ENCODE results near the gene TTI1.
"Not testable (repeated sequence)": the region's sequence is repeated elsewhere in the genome, so short reads cannot be mapped to it uniquely, and the experiment has no call there.

The TTI1 gene

DNA sequence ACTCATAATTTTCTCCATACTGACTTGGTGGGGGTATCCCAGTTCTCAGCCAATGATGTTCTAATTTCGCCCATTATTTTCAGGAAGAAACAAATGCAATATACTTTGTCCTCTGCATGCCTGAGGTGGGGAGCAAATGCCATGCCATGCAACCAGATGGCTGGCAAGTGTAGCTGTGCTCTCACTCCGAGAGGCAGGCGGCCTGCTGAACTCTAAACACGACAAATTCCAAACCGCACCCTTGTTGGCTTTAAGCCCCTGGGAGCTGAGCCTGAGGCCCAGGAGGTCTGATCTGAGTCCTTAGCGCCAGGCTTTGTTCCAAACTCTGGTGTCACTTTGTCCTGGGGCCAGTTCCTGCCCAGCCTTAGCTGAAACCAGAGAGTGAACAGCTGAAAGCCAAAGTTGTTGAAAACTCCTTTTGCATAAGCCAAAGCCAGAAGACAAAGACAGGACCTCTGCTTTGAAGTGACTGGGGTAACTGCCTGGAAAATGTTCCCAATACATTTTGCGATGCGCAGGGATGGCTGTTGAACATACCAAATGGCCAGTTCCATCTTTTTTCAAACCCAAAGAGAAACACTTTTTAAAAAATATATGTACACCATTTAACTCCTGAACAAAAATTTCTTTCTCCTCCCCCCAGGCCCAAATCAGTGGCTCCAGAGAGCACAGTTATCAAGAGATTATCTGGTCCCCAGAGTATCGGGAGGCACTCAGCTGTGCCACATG is 46.2 kb downstream of the TTI1 start:
- DNase-seq = no peak

- no peak for DNase-seq
Observed at GRCh38 chr20:37986044-37986858, 47.0 kb downstream of the TTI1 start.

- DNase-seq = peak; percentile 61
Observed at GRCh38 chr20:37984018-37984785, 49.1 kb downstream of the TTI1 start.

DNA sequence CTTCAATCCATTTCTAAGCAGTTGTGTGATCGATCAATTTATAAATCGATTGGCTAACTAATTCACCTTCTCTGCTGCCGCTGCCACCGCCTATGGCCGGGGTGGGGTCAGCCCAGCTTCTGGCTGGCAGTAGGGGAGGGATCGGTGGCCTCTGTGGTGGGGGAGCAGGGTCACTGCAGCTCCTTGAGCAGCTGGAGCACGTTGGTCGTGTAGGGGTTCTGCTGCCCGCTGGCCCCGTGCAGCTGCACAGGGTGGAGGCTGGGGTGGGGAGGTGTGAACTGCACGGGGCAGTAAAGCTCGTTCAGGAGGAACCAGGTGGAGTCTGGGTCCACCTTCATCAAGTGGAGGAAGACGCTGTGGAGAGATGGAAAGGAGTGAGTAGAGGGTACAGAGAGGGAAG is 50.0 kb downstream of the TTI1 start:
- no peak for DNase-seq

DNA sequence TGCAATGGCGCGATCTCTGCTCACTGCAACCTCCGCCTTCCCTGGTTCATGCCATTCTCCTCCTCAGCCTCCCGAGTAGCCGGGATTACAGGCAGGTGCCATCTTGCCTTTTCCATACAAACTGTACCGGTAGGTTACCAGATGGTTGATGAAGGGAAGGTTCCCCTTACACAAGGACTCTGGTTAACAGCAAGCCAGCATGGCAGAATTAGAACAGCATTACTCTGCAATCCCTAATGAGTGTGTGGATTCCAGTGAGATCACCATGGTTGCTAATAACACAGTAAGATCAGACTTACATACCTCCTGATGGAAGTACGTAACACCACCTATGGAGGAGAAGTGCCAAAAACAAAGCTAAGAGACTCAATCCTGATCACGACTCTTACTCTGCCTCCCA is 51.7 kb downstream of the TTI1 start:
- DNase-seq = no peak

DNA sequence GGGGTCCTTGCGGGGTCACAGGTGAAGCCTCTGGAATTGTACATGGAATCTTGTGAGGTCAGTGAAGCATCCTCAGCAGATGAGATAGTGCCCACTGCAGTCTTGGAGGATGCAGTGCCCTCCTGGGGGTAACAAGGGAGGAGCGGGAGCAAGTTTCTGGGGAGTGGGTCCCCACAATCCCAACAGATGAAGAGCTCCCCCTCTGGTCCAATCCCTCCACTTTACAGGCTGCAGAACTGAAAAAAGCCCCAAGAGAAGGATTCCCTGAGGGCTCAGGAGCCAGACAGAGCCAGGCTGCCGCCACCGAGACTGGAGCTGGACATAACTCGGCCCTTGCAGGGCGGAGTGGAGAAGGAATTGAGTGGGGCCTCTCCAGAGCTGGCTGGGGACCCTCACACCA is 52.4 kb downstream of the TTI1 start:
- DNase-seq = no peak

DNA sequence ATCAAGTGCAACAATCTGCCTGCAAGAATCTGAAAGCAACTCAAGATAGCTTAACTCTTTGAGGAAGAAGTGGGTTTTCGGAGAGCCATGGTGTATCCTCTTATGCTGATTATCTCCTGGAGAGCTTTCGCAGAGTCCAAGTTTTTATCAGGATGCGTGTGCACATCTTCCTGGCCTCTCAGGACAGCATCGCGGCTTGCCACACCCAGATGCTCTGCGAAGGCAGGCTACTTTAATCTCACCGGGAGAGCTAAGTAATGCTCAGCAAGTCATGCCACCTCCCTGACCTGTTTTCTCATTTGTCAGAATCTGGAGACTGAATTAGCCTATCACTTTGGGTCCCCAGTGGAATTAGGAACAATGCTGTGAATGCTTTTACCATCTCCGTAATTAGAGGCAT is 52.9 kb downstream of the TTI1 start:
- DNase-seq = no peak

- no peak for DNase-seq
Observed at GRCh38 chr20:37979021-37979985, 54.0 kb downstream of the TTI1 start.

GRCh38 chr20:37977786-37978185 is 55.5 kb downstream of the TTI1 start:
- DNase-seq = no peak

- DNase-seq = no peak
Observed at GRCh38 chr20:37977338-37977737, 55.9 kb downstream of the TTI1 start.

DNA sequence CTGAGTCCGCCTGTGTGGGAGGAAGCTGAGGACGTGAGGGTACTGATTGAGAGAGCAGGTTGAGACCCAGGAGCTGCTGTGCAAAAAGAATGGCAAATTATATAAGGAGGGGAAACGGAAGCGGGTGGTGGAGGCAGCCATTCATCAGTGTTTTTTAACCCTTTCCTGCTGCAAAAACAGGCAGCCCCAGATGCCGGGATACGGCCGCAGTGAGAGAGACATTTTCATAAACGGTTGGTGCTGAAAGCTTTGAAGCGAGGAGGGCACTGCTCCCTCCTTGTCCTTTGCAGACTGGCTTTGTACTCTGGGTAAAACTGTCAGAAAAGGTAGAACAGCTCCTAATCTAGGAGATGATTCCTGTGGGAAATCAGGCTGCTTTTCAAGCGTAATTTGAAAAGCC is 56.4 kb downstream of the TTI1 start:
- DNase-seq = no peak

GRCh38 chr20:37973059-37973910 is 60.0 kb downstream of the TTI1 start:
- no peak for DNase-seq

GRCh38 chr20:37972256-37973058 is 60.8 kb downstream of the TTI1 start:
- DNase-seq = no peak

DNA sequence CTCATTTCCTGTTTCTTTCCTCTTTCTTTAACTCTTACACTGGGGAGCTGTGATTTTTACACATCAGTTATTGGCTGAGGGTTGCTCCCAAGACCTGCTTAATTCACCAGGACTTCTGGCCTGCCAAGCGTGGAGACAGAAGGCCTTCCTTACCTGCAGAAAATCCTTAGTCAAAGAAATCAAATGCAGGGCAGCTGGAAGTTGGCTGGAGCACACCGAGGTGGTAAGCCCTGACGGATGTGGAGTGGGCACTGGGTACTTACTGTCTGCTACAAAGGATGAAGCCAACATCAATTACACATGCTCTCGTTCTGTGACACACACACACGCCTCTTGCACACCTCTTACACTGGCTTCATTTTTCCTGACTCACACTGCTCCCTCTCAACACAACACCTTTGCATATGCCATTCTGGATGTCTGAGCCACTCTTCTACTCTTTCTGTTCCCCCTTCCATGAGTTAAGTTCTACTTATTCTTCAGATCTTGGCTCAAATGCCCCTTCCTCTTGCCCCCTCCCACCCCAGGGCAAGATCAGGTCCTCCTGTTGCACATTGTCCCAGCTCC is 61.6 kb downstream of the TTI1 start:
- DNase-seq = no peak

DNA sequence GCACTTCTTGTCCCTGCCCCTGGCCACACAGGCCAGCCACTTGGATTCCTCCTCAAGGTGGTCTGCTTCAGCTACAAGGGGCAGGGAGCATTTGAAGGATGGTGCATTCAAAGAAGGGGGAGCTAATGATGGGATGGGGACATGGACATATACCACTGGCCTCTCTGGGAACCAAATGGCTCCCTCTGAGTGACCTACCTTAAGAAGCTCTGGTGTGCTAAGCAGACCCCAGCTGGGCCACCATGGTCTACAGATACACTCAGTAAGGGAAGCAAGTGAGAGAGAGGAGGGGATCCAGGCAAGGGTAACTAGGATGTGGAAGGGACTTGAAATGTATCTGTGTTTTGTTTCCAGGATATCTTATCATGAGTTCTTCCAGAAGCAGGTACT is 62.4 kb downstream of the TTI1 start:
- no peak for DNase-seq

- DNase-seq = no peak
Observed at GRCh38 chr20:37969949-37970855, 63.1 kb downstream of the TTI1 start.

- DNase-seq = peak; percentile 81
Observed at GRCh38 chr20:37968841-37969401, 64.3 kb downstream of the TTI1 start.

DNA sequence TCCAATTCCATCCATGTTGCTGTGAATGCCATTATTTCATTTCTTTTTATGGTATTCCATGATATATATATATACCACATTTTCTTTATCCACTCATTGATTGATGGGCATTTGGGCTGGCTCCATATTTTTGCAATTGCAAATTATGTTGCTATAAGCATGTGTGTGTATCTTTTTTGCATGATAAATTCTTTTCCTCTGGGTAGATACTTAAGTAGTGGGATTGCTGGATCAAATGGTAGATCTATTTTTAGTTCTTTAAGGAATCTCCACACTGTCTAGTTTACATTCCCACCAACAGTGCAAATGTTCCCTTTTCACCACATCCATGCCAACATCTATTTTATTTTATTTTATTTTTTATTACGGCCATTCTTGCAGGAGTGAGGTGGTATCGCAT is 69.8 kb downstream of the TTI1 start:
- DNase-seq = not testable (repeated sequence)

- no peak for DNase-seq
Observed at GRCh38 chr20:37961066-37961465, 72.2 kb downstream of the TTI1 start.

Measured in DMS79 treated with DMSO at 0.1 percent for 48 hours (cell line).